BE2C (cell line): Measurements from ENCODE around the gene MCC.

Experiments
- DNase-seq: peaks from one replicate; pipeline ENCODE4 v3.0.0-alpha.2; 2020
- H3K27me3 ChIP-seq: fragments of 250-450 bp; sonication (Bioruptor Pico); 2 replicates; pipeline ENCODE4 v1.5.1; 2020; ENCODE audit warnings: mild to moderate bottlenecking
- H3K36me3 ChIP-seq: fragments of 250-450 bp; sonication (Bioruptor Pico); 2 replicates; pipeline ENCODE4 v1.5.1; 2020; ENCODE audit warnings: mild to moderate bottlenecking
- H3K4me1 ChIP-seq: fragments of 250-450 bp; sonication (Bioruptor Pico); 2 replicates; pipeline ENCODE4 v1.5.1; 2020
- H3K4me3 ChIP-seq: 2 replicates; pipeline ENCODE4 v1.5.1; 2011; ENCODE audit warnings: low read depth, low read length
- H3K9me3 ChIP-seq: fragments of 250-450 bp; sonication (Bioruptor Pico); 2 replicates; pipeline ENCODE4 v1.5.1; 2020
- CTCF ChIP-seq: IDR thresholded peaks from 2 replicates; pipeline ENCODE4 v1.5.1; 2012; ENCODE audit warnings: mild to moderate bottlenecking, low read depth, low read length

Gene MCC

GRCh38 chr5:113147537-113147936 lies 340.7 kb downstream of the MCC start:
- no peak for TF ChIP-seq CTCF
- no peaks in the 10 kb centered on the region for H3K27me3 ChIP-seq
- H3K9me3 ChIP-seq = no peaks in the 10 kb centered on the region
- H3K4me3 ChIP-seq = no peak overlapping the region
- DNase-seq = no peak
- peaks cover 30% of the 10 kb centered on the region for H3K36me3 ChIP-seq
- peaks cover 29% of the 10 kb centered on the region for H3K4me1 ChIP-seq

GRCh38 chr5:113147101-113147508 lies 341.1 kb downstream of the MCC start:
- peaks cover 29% of the 10 kb centered on the region for H3K4me1 ChIP-seq
- DNase-seq = no peak
- no peak for TF ChIP-seq CTCF
- H3K4me3 ChIP-seq = no peak overlapping the region
- no peaks in the 10 kb centered on the region for H3K9me3 ChIP-seq
- peaks cover 33% of the 10 kb centered on the region for H3K36me3 ChIP-seq
- H3K27me3 ChIP-seq = no peaks in the 10 kb centered on the region

GRCh38 chr5:113145757-113146387 lies 342.4 kb downstream of the MCC start:
- H3K36me3 ChIP-seq = peaks cover 39% of the 10 kb centered on the region

GRCh38 chr5:113142186-113142585 lies 346.1 kb downstream of the MCC start:
- H3K4me1 ChIP-seq = peaks cover 9% of the 10 kb centered on the region
- H3K36me3 ChIP-seq = peaks cover 36% of the 10 kb centered on the region
- no peaks in the 10 kb centered on the region for H3K27me3 ChIP-seq
- no peak for DNase-seq
- no peak for TF ChIP-seq CTCF
- no peak overlapping the region for H3K4me3 ChIP-seq
- H3K9me3 ChIP-seq = no peaks in the 10 kb centered on the region

More at GRCh38 chr5:113145757-113146387, 342.4 kb downstream of the MCC start:
- DNase-seq = no peak
- Histone ChIP-seq H3K4me3 (no peak overlapping the region), H3K27me3 (no peaks in the 10 kb centered on the region), H3K4me1 (peaks cover 26% of the 10 kb centered on the region), H3K9me3 (no peaks in the 10 kb centered on the region)
- no peak for TF ChIP-seq CTCF

- Histone ChIP-seq H3K4me1 (no peaks in the 10 kb centered on the region; the same call in 1 of the 2 replicates), H3K27me3 (no peaks in the 10 kb centered on the region), H3K36me3 (peaks cover 30% of the 10 kb centered on the region), H3K4me3 (no peak overlapping the region), H3K9me3 (no peaks in the 10 kb centered on the region)
- no peak for DNase-seq
- TF ChIP-seq CTCF = no peak
These were observed 347.2 kb downstream of the MCC start for GRCh38 chr5:113140837-113141671.
